HG03575 (cell line): Measurements from ENCODE around the gene VAPB.
"Not testable (repeated sequence)": the region's sequence is repeated elsewhere in the genome, so short reads cannot be mapped to it uniquely, and the experiment has no call there.

Source experiments
- ATAC-seq: cut with Tn5 transposase; IDR thresholded peaks from one replicate; pipeline ENCODE4 v1.9.1; 2021; ENCODE audit not compliant: unreplicated experiment, insufficient number of reproducible peaks, low FRiP score; ENCODE audit errors: extremely low read depth

VAPB gene

GRCh38 chr20:58402827-58403226 lies 13.8 kb downstream of the VAPB start:
- ATAC-seq: no peak

GRCh38 chr20:58403272-58403671 lies 14.2 kb downstream of the VAPB start:
- ATAC-seq: no peak

- ATAC-seq: no peak
These were observed 16.7 kb downstream of the VAPB start for GRCh38 chr20:58405504-58406291.

GRCh38 chr20:58406422-58407001 lies 17.5 kb downstream of the VAPB start:
- no peak for ATAC-seq

- no peak for ATAC-seq
These were observed 18.3 kb downstream of the VAPB start for GRCh38 chr20:58407201-58407873.

GRCh38 chr20:58407966-58408557 lies 19.0 kb downstream of the VAPB start:
- no peak for ATAC-seq

- ATAC-seq: no peak
These were observed 19.7 kb downstream of the VAPB start for GRCh38 chr20:58408603-58409246.

GRCh38 chr20:58414216-58414615 lies 25.2 kb downstream of the VAPB start:
- not testable (repeated sequence) for ATAC-seq

GRCh38 chr20:58414786-58415185 lies 25.8 kb downstream of the VAPB start:
- not testable (repeated sequence) for ATAC-seq

GRCh38 chr20:58416057-58416456 lies 27.0 kb downstream of the VAPB start:
- ATAC-seq: no peak

- no peak for ATAC-seq
These were observed 27.8 kb downstream of the VAPB start for GRCh38 chr20:58416835-58417234.

- ATAC-seq: no peak
These were observed 28.4 kb downstream of the VAPB start for GRCh38 chr20:58417438-58417837.

GRCh38 chr20:58418949-58419748 lies 30.1 kb downstream of the VAPB start:
- no peak for ATAC-seq

GRCh38 chr20:58420798-58421496 lies 31.9 kb downstream of the VAPB start:
- ATAC-seq: no peak

- ATAC-seq: no peak
These were observed 32.4 kb downstream of the VAPB start for GRCh38 chr20:58421497-58421850.

- no peak for ATAC-seq
These were observed 35.4 kb downstream of the VAPB start for GRCh38 chr20:58424218-58424969.

- ATAC-seq: not testable (repeated sequence)
These were observed 38.5 kb downstream of the VAPB start for GRCh38 chr20:58427571-58427970.
